ENCODE data around the gene SLC34A1.

Gene SLC34A1

DNA sequence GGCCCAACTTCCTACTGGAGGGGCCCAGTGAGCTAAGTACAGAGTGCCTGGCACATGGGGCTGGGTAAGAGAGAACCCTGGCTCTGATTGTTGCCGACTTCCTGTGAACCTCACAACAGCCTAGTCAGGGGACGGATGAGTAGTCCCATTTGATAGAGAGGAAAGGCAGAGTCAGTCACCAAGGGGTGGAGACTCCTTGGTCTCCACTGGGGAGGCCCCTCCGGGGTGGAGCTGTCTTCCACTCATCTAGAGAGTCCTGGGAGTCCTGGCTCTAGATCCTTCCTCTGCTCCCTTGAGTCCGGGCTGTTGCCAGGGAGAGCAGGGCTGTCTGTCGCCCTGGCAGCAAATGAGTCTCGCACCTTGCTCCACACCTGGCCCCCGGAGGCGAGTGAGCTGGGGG is 50.2 kb downstream of the SLC34A1 start:
- DNase-seq (ENCODE audit: low read depth) = no peak
- no peak overlapping the region for H3K4me3 ChIP-seq (ENCODE audit: low read depth, low read length)
- TF ChIP-seq, protein P1, sequence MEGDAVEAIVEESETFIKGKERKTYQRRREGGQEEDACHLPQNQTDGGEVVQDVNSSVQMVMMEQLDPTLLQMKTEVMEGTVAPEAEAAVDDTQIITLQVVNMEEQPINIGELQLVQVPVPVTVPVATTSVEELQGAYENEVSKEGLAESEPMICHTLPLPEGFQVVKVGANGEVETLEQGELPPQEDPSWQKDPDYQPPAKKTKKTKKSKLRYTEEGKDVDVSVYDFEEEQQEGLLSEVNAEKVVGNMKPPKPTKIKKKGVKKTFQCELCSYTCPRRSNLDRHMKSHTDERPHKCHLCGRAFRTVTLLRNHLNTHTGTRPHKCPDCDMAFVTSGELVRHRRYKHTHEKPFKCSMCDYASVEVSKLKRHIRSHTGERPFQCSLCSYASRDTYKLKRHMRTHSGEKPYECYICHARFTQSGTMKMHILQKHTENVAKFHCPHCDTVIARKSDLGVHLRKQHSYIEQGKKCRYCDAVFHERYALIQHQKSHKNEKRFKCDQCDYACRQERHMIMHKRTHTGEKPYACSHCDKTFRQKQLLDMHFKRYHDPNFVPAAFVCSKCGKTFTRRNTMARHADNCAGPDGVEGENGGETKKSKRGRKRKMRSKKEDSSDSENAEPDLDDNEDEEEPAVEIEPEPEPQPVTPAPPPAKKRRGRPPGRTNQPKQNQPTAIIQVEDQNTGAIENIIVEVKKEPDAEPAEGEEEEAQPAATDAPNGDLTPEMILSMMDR (conservative IDR thresholded peaks at IDR 0.05; ENCODE audit: low read depth, low read length) = no peak

DNA sequence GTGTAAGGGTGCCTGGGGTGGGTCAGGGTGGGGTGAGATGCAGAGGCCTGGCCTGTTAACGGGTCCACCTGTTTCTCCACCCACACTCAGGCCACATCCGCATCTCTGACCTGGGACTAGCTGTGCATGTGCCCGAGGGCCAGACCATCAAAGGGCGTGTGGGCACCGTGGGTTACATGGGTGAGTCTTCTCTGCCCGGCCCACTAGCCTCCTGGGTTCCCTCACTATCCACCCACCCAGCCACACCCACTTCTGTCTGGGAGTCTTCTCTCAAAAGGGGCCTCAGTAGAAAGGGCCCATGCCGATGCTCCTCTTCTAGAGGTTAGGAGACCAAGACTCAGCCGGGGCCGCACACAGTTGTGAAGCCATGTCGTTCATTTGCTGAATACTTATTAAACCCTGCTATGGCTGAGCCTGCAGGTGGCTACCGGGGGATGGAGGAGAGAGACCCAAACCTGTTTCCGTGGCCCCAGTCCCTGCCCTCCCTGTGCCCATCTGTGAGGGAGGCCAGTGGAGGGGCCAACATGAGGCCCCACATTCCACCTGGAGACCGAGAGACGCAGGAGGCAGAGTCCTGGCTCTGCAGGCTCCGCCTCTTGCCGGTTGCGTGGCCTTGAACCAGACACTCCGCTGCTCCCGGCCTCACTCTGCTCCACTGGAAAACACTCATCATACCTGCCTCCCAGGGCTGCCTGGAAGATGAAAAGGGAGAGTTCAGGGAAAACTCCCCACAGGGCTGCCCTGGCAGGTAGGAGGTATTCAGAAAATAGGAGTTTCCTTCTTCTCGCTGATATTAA is 50.9 kb downstream of the SLC34A1 start:
- TF ChIP-seq, protein P1 (conservative IDR thresholded peaks at IDR 0.05; ENCODE audit: low read depth, low read length) = no peak
- H3K4me3 ChIP-seq (ENCODE audit: low read depth, low read length) = no peak overlapping the region
- DNase-seq (ENCODE audit: low read depth) = no peak

DNA sequence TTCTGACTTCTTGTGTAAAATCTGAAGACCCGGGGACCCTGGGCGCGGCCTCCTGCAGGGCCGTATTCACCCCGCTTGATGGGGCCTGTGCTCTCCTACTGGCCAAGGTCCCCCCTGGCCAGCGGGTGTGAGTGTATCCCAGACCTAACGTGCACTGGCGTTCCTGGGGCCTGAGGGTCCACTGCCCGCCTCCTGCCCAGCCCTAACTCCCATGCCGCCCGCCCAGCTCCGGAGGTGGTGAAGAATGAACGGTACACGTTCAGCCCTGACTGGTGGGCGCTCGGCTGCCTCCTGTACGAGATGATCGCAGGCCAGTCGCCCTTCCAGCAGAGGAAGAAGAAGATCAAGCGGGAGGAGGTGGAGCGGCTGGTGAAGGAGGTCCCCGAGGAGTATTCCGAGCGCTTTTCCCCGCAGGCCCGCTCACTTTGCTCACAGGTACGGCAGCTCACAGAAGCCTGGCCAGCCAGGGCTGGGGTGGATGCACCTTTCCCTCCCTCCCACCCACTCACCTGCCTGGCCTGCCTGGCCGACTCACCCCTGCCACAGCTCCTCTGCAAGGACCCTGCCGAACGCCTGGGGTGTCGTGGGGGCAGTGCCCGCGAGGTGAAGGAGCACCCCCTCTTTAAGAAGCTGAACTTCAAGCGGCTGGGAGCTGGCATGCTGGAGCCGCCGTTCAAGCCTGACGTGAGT is 51.8 kb downstream of the SLC34A1 start:
- no peak for DNase-seq (ENCODE audit: low read depth)
- H3K4me3 ChIP-seq (ENCODE audit: low read depth, low read length) = no peak overlapping the region
- TF ChIP-seq, protein P1 (conservative IDR thresholded peaks at IDR 0.05; ENCODE audit: low read depth, low read length) = no peak

DNA sequence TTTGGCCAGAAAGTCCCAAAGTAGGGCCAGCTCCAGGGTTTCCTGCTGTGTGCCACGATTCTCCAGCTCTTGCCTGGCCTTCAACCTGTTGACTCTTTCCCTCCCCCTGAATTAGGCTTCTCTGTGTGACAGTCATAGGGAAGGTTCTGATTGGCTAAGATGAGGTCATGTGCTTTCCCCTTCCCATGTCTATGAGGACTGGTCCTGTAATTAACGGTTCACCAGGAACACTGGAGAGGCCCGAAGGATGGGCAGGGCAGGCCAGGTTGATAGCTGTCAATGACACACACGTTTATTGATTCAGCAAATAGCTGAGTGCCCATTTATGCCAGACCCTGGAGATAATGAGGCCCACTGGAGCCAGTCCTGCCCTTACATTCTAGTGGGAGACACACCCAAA is 53.4 kb downstream of the SLC34A1 start:
- H3K4me3 ChIP-seq (ENCODE audit: low read depth, low read length) = no peak overlapping the region
- DNase-seq (ENCODE audit: low read depth) = no peak
- TF ChIP-seq, protein P1 (conservative IDR thresholded peaks at IDR 0.05; ENCODE audit: low read depth, low read length) = no peak

DNA sequence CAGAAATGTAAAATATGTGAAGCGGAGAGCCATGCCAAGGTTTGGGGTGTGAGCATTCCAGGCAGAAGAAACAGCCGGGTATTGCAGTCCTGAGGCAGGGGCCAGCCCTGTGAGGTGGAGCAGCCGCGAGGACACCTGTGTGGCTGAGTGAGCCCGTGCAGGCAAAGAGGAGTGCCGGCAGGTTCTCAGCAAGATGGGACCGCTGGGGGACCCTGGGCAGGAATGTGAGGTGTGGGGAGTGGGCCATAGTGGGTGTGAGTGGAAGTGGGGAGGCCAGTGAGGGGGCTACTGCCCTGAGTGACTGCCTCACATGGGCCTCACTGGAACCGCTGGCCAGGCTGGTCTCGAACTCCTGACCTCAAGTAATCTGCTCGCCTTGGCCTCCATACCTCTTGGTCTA is 54.2 kb downstream of the SLC34A1 start:
- DNase-seq (ENCODE audit: low read depth) = no peak
- H3K4me3 ChIP-seq (ENCODE audit: low read depth, low read length) = no peak overlapping the region
- TF ChIP-seq, protein P1 (conservative IDR thresholded peaks at IDR 0.05; ENCODE audit: low read depth, low read length) = no peak

DNA sequence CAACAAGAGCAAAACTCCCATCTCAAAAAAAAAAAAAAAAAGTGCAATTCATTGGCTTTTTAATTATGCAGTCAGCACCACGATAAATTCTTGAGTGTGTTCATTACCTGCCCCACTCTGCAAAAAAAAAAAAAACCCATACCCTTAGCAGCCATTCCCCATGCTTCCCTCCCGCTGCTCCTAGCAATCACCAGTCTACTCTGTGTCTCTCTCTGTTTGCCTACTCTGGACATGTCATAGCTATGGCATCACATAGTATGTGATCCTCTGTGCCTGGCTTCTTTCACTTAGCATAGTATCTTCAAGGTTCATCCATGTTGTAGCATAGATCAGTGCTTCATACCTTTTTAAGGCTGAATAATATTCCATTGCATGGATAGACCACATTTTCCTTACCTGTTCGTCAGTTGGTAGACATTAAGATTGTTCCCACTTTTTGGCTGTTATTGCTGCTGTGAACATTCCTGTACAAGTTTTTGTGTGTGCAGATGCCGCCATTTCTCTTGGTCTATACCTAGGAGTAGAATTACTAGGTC is 55.4 kb downstream of the SLC34A1 start:
- TF ChIP-seq, protein P1 (conservative IDR thresholded peaks at IDR 0.05; ENCODE audit: low read depth, low read length) = no peak
- no peak overlapping the region for H3K4me3 ChIP-seq (ENCODE audit: low read depth, low read length)
- DNase-seq (ENCODE audit: low read depth) = no peak

All from choroid plexus epithelial cell (primary cell).